ENCODE results near the gene NPC1.

GRCh38 chr18:23494992-23495391 lies 91.3 kb downstream of the NPC1 start:
- no peak for TF ChIP-seq CTCF (conservative IDR thresholded peaks at IDR 0.05)
- no peak for TF ChIP-seq EZH2 (IDR thresholded peaks at IDR 0.05; ENCODE audit: low read depth)

Data from PC-9 (cell line).